Stimulated activated CD4-positive, alpha-beta T cell treated with anti-CD3 and anti-CD28 coated beads, TNF-alpha, amount 100 ng/mL, for 48 hours (primary cell): ENCODE data around the gene RASD1.

Experiments
- DNase-seq, 3 donors: peaks; one replicate each; pipeline ENCODE4 v3.0.0-alpha.2; 2020; ENCODE audit warnings: low read depth in 3 of 3

Gene RASD1

GRCh38 chr17:17496189-17497064, at the start of gene RASD1:
RASD1 (minus strand) TSS chr17:17496395; CDS start chr17:17496181, 214 bp downstream.
- peak; percentile 65 to 75 (median 66) for DNase-seq

- no peak for DNase-seq
Observed at GRCh38 chr17:17545984-17546383, 49.8 kb upstream of the RASD1 start.

- DNase-seq = no peak
Observed at GRCh38 chr17:17545031-17545820, 49.0 kb upstream of the RASD1 start.

GRCh38 chr17:17542906-17543635, 46.9 kb upstream of the RASD1 start:
- DNase-seq = no peak

- DNase-seq = no peak
Observed at GRCh38 chr17:17541640-17542001, 45.4 kb upstream of the RASD1 start.

- DNase-seq = no peak
Observed at GRCh38 chr17:17540935-17541639, 44.9 kb upstream of the RASD1 start.

- DNase-seq = no peak
Observed at GRCh38 chr17:17540278-17540906, 44.2 kb upstream of the RASD1 start.

- no peak for DNase-seq
Observed at GRCh38 chr17:17539591-17539990, 43.4 kb upstream of the RASD1 start.

GRCh38 chr17:17538417-17539391, 42.5 kb upstream of the RASD1 start:
- no peak for DNase-seq

GRCh38 chr17:17537311-17538099, 41.3 kb upstream of the RASD1 start:
- DNase-seq = no peak

- no peak for DNase-seq
Observed at GRCh38 chr17:17536702-17537101, 40.5 kb upstream of the RASD1 start.

GRCh38 chr17:17535957-17536356, 39.8 kb upstream of the RASD1 start:
- DNase-seq = no peak

GRCh38 chr17:17533901-17534441, 37.8 kb upstream of the RASD1 start:
- DNase-seq = no peak

- no peak for DNase-seq
Observed at GRCh38 chr17:17532991-17533390, 36.8 kb upstream of the RASD1 start.

GRCh38 chr17:17531156-17531555, 35.0 kb upstream of the RASD1 start:
- no peak for DNase-seq

GRCh38 chr17:17528696-17529652, 32.8 kb upstream of the RASD1 start:
- DNase-seq = no peak

- no peak for DNase-seq
Observed at GRCh38 chr17:17527956-17528500, 31.8 kb upstream of the RASD1 start.
